Caco-2 (cell line): ENCODE measurements around the gene ADAMTS2. TPM values are rescaled to one million over a fixed set of nuclear protein-coding genes. Genes with fewer than 3 reads are reported as not detected.

Source experiments
- BruUV-seq: library from RNA; stranded (reverse); fragments of 400-500 nt; replicated peaks from 2 replicates; lab custom pipeline; 2021; lab: Mats Ljungman, UMichigan
- CTCF ChIA-PET: fragments of 300-600 bp; sonication (Branson Sonifier 250); formaldehyde crosslinking; loops from one replicate; lab custom pipeline; 2022; ENCODE audit warnings: antibody characterized with exemption; lab: Charles Lee
- POLR2A ChIA-PET: fragments of 300-600 bp; sonication (Branson Sonifier 250); formaldehyde crosslinking; loops from one replicate; lab custom pipeline; 2022; ENCODE audit warnings: antibody characterized with exemption; lab: Charles Lee
- DNase-seq, 2 experiments: peaks; one replicate each; pipeline versions ENCODE4 v3.0.0 to v3.0.0-alpha.2; 2020 to 2022
- H3K27me3 ChIP-seq: replicated peaks from 2 replicates; pipeline ENCODE4 v1.6.0; 2011; ENCODE audit warnings: low read length; ENCODE audit not compliant: control insufficient read depth, insufficient read depth
- H3K36me3 ChIP-seq: 2 replicates; pipeline ENCODE4 v1.5.1; 2011; ENCODE audit warnings: low read length; ENCODE audit not compliant: control insufficient read depth, insufficient read depth
- H3K4me1 ChIP-seq: fragments of 250-450 bp; sonication (Bioruptor Pico); 2 replicates; pipeline ENCODE4 v1.5.1; 2020; ENCODE audit warnings: mild to moderate bottlenecking
- H3K4me3 ChIP-seq: 2 replicates; pipeline ENCODE4 v1.5.1; 2011; ENCODE audit warnings: low read depth, mild to moderate bottlenecking, control low read depth, low read length
- H3K9me3 ChIP-seq: fragments of 250-450 bp; sonication (Bioruptor Pico); 2 replicates; pipeline ENCODE4 v1.5.1; 2020; ENCODE audit warnings: mild to moderate bottlenecking, moderate library complexity
- H3K27ac Mint-ChIP-seq: one replicate; pipeline ENCODE4 v1.8.0; 2022; ENCODE audit warnings: mixed read lengths; ENCODE audit not compliant: unreplicated experiment
- H3K27me3 Mint-ChIP-seq: one replicate; pipeline ENCODE4 v1.8.0; 2022; ENCODE audit warnings: mixed read lengths; ENCODE audit not compliant: insufficient read depth, unreplicated experiment
- H3K36me3 Mint-ChIP-seq: one replicate; pipeline ENCODE4 v1.8.0; 2022; ENCODE audit warnings: mild to moderate bottlenecking, mixed read lengths; ENCODE audit not compliant: insufficient read depth, unreplicated experiment
- H3K4me1 Mint-ChIP-seq: one replicate; pipeline ENCODE4 v1.8.0; 2022; ENCODE audit warnings: low read depth, mixed read lengths; ENCODE audit not compliant: unreplicated experiment
- H3K4me3 Mint-ChIP-seq: one replicate; pipeline ENCODE4 v1.8.0; 2022; ENCODE audit warnings: mild to moderate bottlenecking, moderate library complexity, mixed read lengths; ENCODE audit not compliant: unreplicated experiment
- H3K9me3 Mint-ChIP-seq: one replicate; pipeline ENCODE4 v1.8.0; 2022; ENCODE audit warnings: mixed read lengths; ENCODE audit not compliant: unreplicated experiment
- intact Hi-C: fragments of 100-400 bp; cut with micrococcal nuclease; formaldehyde crosslinking; loops from one replicate; pipeline ENCODE4 v1.10.0; 2022; ENCODE audit not compliant: unreplicated experiment
- total RNA-seq: library from RNA; stranded (reverse); gene quantifications from 2 replicates; pipeline ENCODE4 v1.2.3, GENCODE V29; 2022
- TF ChIP-seq, protein P1 (sequence below), 2 experiments: fragments of 200-600 bp in 1 of 2; IDR thresholded peaks; 1 replicate in 1 of 2; 2 replicates in 1 of 2; pipeline versions ENCODE4 v1.5.1 to v1.8.0; 2011 to 2022; ENCODE audit warnings: antibody characterized with exemption in 1 of 2, control low read depth in 1 of 2, inconsistent platforms in 1 of 2, low read depth in 1 of 2, low read length in 1 of 2, mild to moderate bottlenecking in 1 of 2, moderate library complexity in 1 of 2; ENCODE audit not compliant: insufficient read depth in 1 of 2, severe bottlenecking in 1 of 2, unreplicated experiment in 1 of 2

ADAMTS2 gene
- total RNA-seq, 1 experiment from 2014 or later: 0.05 TPM

DNA sequence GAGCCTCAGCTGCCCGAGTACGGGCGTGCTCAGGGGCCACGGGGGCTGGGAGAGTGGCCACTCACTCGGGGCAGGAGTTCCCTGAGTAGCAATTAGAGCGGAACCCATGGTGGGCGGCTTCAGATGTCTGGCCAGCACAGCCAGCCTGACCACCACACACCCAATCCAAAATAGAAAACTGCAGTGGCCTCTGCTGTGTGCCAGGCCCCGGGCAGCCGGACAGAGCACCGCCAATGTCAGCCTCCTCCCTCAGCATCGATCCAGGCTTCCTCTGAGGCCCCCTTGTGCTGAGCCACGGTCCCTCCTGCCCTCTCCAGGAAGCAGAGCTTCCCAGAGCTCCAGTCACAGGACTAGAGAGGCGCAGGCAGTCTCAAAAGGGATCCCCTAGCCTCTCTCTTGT is 2.7 kb downstream of the ADAMTS2 start:
- TF ChIP-seq, protein P1, sequence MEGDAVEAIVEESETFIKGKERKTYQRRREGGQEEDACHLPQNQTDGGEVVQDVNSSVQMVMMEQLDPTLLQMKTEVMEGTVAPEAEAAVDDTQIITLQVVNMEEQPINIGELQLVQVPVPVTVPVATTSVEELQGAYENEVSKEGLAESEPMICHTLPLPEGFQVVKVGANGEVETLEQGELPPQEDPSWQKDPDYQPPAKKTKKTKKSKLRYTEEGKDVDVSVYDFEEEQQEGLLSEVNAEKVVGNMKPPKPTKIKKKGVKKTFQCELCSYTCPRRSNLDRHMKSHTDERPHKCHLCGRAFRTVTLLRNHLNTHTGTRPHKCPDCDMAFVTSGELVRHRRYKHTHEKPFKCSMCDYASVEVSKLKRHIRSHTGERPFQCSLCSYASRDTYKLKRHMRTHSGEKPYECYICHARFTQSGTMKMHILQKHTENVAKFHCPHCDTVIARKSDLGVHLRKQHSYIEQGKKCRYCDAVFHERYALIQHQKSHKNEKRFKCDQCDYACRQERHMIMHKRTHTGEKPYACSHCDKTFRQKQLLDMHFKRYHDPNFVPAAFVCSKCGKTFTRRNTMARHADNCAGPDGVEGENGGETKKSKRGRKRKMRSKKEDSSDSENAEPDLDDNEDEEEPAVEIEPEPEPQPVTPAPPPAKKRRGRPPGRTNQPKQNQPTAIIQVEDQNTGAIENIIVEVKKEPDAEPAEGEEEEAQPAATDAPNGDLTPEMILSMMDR (IDR thresholded peaks at IDR 0.05; ENCODE audit: insufficient read depth in 1 of 2, low read depth in 1 of 2, low read length in 1 of 2, severe bottlenecking in 1 of 2, unreplicated experiment in 1 of 2): no peak
- no peaks in the 10 kb centered on the region for H3K36me3 ChIP-seq
- ChIA-PET POLR2A (no interaction called here), CTCF (no interaction called here)
- Mint-ChIP-seq H3K4me1 (peaks cover 5% of the 10 kb centered on the region), H3K4me3 (no peak overlapping the region), H3K36me3 (no peaks in the 10 kb centered on the region), H3K27me3 (peaks cover 20% of the 10 kb centered on the region), H3K9me3 (no peaks in the 10 kb centered on the region), H3K27ac (no peak overlapping the region)
- BruUV-seq: no TSS peak
- no peaks in the 10 kb centered on the region for H3K4me1 ChIP-seq
- DNase-seq: no peak
- intact Hi-C loops: no loop called here
- no peak overlapping the region for H3K4me3 ChIP-seq
- no peaks in the 10 kb centered on the region for H3K9me3 ChIP-seq
- no peaks in the 10 kb centered on the region for H3K27me3 ChIP-seq

DNA sequence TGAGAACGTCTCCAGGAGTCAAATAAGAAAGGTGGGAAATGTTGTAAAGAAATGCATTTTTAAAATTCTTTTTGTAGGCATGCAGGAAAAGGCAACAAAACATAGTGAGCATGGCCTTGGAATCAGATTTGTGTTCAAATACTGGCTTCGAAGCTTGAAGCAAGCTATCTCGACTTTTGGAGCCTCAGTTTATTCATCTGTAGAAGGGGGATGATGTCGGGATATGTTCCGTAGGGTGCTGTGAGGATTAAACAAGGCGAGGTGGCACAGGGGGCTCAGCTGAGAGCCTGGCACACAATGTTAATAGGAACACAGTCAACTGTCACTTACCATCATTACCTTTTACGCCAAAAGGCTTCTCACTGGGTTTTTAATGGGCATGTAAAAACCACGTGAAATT is 4.8 kb downstream of the ADAMTS2 start:
- Mint-ChIP-seq H3K36me3 (no peaks in the 10 kb centered on the region), H3K27me3 (peaks cover 8% of the 10 kb centered on the region), H3K4me1 (no peaks in the 10 kb centered on the region), H3K9me3 (no peaks in the 10 kb centered on the region), H3K27ac (no peak overlapping the region), H3K4me3 (no peak overlapping the region)
- no peaks in the 10 kb centered on the region for H3K4me1 ChIP-seq
- no peaks in the 10 kb centered on the region for H3K36me3 ChIP-seq
- CTCF ChIA-PET: no interaction called here
- no peak overlapping the region for H3K4me3 ChIP-seq
- TF ChIP-seq, protein P1 (IDR thresholded peaks at IDR 0.05; ENCODE audit: insufficient read depth in 1 of 2, low read depth in 1 of 2, low read length in 1 of 2, severe bottlenecking in 1 of 2, unreplicated experiment in 1 of 2): no peak
- BruUV-seq: no TSS peak
- H3K9me3 ChIP-seq: no peaks in the 10 kb centered on the region
- no peaks in the 10 kb centered on the region for H3K27me3 ChIP-seq
- DNase-seq: no peak
- POLR2A ChIA-PET: no interaction called here
- intact Hi-C loops: no loop called here

DNA sequence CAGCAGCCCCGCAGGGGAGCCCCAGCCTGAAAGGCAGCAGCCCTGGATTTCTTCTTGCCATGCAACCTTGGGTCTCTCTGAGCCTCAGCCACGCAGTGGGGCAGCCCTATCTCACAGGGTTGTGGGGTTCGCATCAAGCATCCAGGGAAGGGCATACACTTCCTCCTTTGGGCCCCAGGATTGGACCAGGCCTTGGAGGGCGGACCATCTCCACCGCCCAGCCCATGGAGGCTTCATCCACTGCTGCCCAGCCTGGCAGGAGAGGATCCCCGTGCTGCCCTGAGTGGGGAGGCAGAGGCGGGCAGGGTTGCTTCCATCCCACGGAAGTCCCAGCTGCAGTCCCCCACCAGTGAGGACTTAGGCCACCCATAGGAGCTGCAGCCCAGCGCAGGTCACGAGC is 5.3 kb downstream of the ADAMTS2 start:
- TF ChIP-seq, protein P1 (IDR thresholded peaks at IDR 0.05; ENCODE audit: insufficient read depth in 1 of 2, low read depth in 1 of 2, low read length in 1 of 2, severe bottlenecking in 1 of 2, unreplicated experiment in 1 of 2): no peak
- Mint-ChIP-seq H3K9me3 (no peaks in the 10 kb centered on the region), H3K4me1 (no peaks in the 10 kb centered on the region), H3K27ac (no peak overlapping the region), H3K27me3 (peaks cover 8% of the 10 kb centered on the region), H3K4me3 (no peak overlapping the region), H3K36me3 (no peaks in the 10 kb centered on the region)
- DNase-seq: no peak
- Histone ChIP-seq H3K9me3 (no peaks in the 10 kb centered on the region), H3K36me3 (no peaks in the 10 kb centered on the region), H3K4me1 (no peaks in the 10 kb centered on the region), H3K27me3 (no peaks in the 10 kb centered on the region), H3K4me3 (no peak overlapping the region)
- POLR2A ChIA-PET: no interaction called here
- intact Hi-C loops: no loop called here
- CTCF ChIA-PET: no interaction called here
- no TSS peak for BruUV-seq
